MCF 10A (cell line): ENCODE data around the gene DQX1. TPM values are rescaled to one million over a fixed set of nuclear protein-coding genes. Genes with fewer than 3 reads are reported as not detected.

Experiments used
- BruUV-seq: library from RNA; stranded (reverse); fragments of 400-500 nt; replicated peaks from 2 replicates; lab custom pipeline; 2021; lab: Mats Ljungman, UMichigan
- CTCF ChIA-PET: fragments of 300-600 bp; sonication (Branson Sonifier 250); formaldehyde crosslinking; extraction: SDS; loops from one replicate; lab custom pipeline; 2021; ENCODE audit warnings: antibody characterized with exemption, inconsistent platforms; lab: Yijun Ruan, JAX
- POLR2A ChIA-PET: fragments of 300-600, 350-650 bp; sonication (Branson Sonifier 250); formaldehyde crosslinking; extraction: SDS; loops from one replicate; lab custom pipeline; 2020; ENCODE audit warnings: antibody characterized with exemption, inconsistent platforms; lab: Yijun Ruan, JAX
- DNase-seq: peaks from one replicate; pipeline ENCODE4 v3.0.0-alpha.2; 2018; ENCODE audit not compliant: unreplicated experiment
- H3K27ac Mint-ChIP-seq: one replicate; pipeline ENCODE4 v1.8.0; 2022; ENCODE audit warnings: mild to moderate bottlenecking, low read depth, mixed read lengths; ENCODE audit not compliant: unreplicated experiment
- H3K27me3 Mint-ChIP-seq: one replicate; pipeline ENCODE4 v1.8.0; 2022; ENCODE audit warnings: mixed read lengths; ENCODE audit not compliant: insufficient read depth, unreplicated experiment
- H3K36me3 Mint-ChIP-seq: one replicate; pipeline ENCODE4 v1.8.0; 2022; ENCODE audit warnings: mild to moderate bottlenecking, moderate library complexity, mixed read lengths; ENCODE audit not compliant: insufficient read depth, unreplicated experiment
- H3K4me1 Mint-ChIP-seq: one replicate; pipeline ENCODE4 v1.8.0; 2022; ENCODE audit warnings: mixed read lengths; ENCODE audit not compliant: insufficient read depth, unreplicated experiment
- H3K4me3 Mint-ChIP-seq: one replicate; pipeline ENCODE4 v1.8.0; 2022; ENCODE audit warnings: mild to moderate bottlenecking, moderate library complexity, mixed read lengths; ENCODE audit not compliant: unreplicated experiment
- H3K9me3 Mint-ChIP-seq: one replicate; pipeline ENCODE4 v1.8.0; 2022; ENCODE audit warnings: mixed read lengths; ENCODE audit not compliant: unreplicated experiment
- CTCF ChIP-seq: fragments of 200-600 bp; IDR thresholded peaks from one replicate; pipeline ENCODE4 v1.8.0; 2022; ENCODE audit warnings: antibody characterized with exemption, mild to moderate bottlenecking; ENCODE audit not compliant: unreplicated experiment
- intact Hi-C: fragments of 100-400 bp; cut with micrococcal nuclease; formaldehyde crosslinking; loops from 2 replicates; pipeline ENCODE4 v1.14.1; 2022
- total RNA-seq: library from RNA; stranded (reverse); gene quantifications from 2 replicates; pipeline ENCODE4 v1.2.3, GENCODE V29; 2022

The DQX1 gene
- total RNA-seq, 1 experiment from 2014 or later, result 4.3 TPM

GRCh38 chr2:74501335-74502071 is 24.5 kb downstream of the DQX1 start:
- ChIA-PET POLR2A (interaction anchor here (0.7 to 1.2 kb wide), 5 partner anchors 7 to 43 kb away, joined by 3 read pairs; partner anchors contain the start of genes DQX1 and WBP1), CTCF (interaction anchor here (1.4 to 4.5 kb wide), 2 partner anchors 20 to 86 kb away, joined by 5 to 22 read pairs; no protein-coding TSS in a partner anchor)
- H3K27me3 Mint-ChIP-seq, result peaks cover 16% of the 10 kb centered on the region
- no peak for DNase-seq
- no peak overlapping the region for H3K27ac Mint-ChIP-seq
- peaks cover 28% of the 10 kb centered on the region for H3K4me1 Mint-ChIP-seq
- no peak for TF ChIP-seq CTCF
- H3K36me3 Mint-ChIP-seq, result peaks cover 42% of the 10 kb centered on the region
- BruUV-seq, result no TSS peak
- no peak overlapping the region for H3K4me3 Mint-ChIP-seq
- H3K9me3 Mint-ChIP-seq, result no peaks in the 10 kb centered on the region
- intact Hi-C loops, result no loop called here

DNA sequence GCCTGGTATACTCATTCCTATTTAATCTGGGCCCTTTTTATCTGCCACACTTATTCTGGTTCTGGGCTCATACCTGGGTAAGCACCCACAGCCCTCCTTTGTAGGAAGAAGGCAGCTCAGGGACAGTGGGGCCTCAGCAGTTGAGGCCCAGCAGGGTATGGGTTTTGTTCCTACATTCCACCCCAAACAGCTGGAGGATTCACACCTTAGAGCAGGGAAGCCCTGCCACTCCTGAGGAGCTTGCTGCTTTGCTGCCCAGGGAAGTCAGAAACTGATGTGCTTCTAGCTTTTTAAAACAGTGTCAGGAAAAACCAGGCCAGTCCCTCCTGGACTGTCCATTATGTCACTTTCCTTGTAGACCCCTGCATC is 25.5 kb downstream of the DQX1 start:
- Mint-ChIP-seq H3K4me3 (no peak overlapping the region), H3K4me1 (peaks cover 22% of the 10 kb centered on the region), H3K36me3 (peaks cover 32% of the 10 kb centered on the region), H3K27ac (no peak overlapping the region), H3K9me3 (no peaks in the 10 kb centered on the region), H3K27me3 (peaks cover 16% of the 10 kb centered on the region)
- intact Hi-C loops, result no loop called here
- CTCF ChIA-PET, result interaction anchor here (1.4 to 4.5 kb wide), 2 partner anchors 19 to 87 kb away, joined by 5 to 22 read pairs; no protein-coding TSS in a partner anchor
- no peak for DNase-seq
- no TSS peak for BruUV-seq
- no peak for TF ChIP-seq CTCF
- POLR2A ChIA-PET, result interaction anchor here (0.7 to 1.2 kb wide), 6 partner anchors 8 to 42 kb away, joined by 3 read pairs; partner anchors contain the start of genes DQX1 and WBP1

DNA sequence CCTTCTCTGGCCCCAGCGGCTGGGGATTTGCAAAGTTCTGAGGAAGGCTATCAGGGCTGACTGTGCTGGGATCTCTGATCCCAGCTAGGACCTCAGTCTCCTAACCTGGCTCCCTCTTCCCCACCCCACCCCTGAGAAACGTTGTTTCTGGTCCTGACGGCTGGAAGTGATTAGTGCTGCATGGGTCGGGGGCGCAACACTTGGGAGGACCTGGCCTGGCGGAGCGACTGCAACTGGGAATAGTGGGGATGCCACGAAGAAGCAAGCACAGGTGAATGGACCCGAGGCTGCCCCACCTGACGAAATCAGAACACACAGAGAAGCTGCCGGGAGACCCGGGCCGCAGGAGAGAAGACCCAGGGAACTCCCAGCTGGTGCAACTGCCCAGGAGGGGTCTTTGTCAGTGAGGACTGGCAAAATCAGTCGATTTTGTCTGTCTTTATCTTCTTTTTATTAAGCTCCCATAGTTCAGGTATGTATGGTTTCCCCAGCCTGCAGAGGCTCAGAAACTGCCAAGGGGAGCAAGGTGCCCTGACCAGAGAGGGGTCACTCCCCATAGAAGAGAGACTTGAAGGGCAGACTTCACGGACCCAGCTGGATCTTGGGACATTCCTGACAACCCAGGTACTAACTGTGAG is 26.0 kb downstream of the DQX1 start:
- H3K27me3 Mint-ChIP-seq, result peaks cover 16% of the 10 kb centered on the region
- no peak overlapping the region for H3K4me3 Mint-ChIP-seq
- peaks cover 17% of the 10 kb centered on the region for H3K4me1 Mint-ChIP-seq
- H3K36me3 Mint-ChIP-seq, result peaks cover 27% of the 10 kb centered on the region
- intact Hi-C loops, result no loop called here
- POLR2A ChIA-PET, result interaction anchor here (0.7 to 1.2 kb wide), 5 partner anchors 8 to 32 kb away, joined by 3 read pairs; partner anchors contain the start of gene DQX1
- no peak for TF ChIP-seq CTCF
- no TSS peak for BruUV-seq
- no peaks in the 10 kb centered on the region for H3K9me3 Mint-ChIP-seq
- H3K27ac Mint-ChIP-seq, result no peak overlapping the region
- CTCF ChIA-PET, result interaction anchor here (4.5 kb wide), 1 partner anchor 87 kb away, joined by 22 read pairs; no protein-coding TSS in a partner anchor
- DNase-seq, result no peak
